ENCODE measurements around the gene TICRR.

- no peak for TF ChIP-seq CTCF (IDR thresholded peaks at IDR 0.05)
- TF ChIP-seq POLR2AphosphoS5 (IDR thresholded peaks at IDR 0.05; ENCODE audit: low read depth, low read length) = no peak
- TF ChIP-seq TCF7L2 (IDR thresholded peaks at IDR 0.05; ENCODE audit: low read depth, low read length) = no peak
- no peak for TF ChIP-seq SIN3A (IDR thresholded peaks at IDR 0.05; ENCODE audit: borderline replicate concordance, insufficient read depth, low read depth, low read length)
- TF ChIP-seq REST (IDR thresholded peaks at IDR 0.05; ENCODE audit: insufficient read depth in 1 of 2, low read depth in 2 of 2, low read length in 1 of 2) = no peak
Observed at GRCh38 chr15:89533861-89534544, 41.3 kb upstream of the TICRR start.
